Stimulated activated CD4-positive, alpha-beta T cell treated with anti-CD3 and anti-CD28 coated beads, Interleukin-15, amount 100 ng/mL, for 1 hour (primary cell): Measurements from ENCODE around the gene KRTAP16-1.
A peak's percentile ranks its signal among the peaks of the same experiment; 100 is the strongest.
"Not testable (repeated sequence)": the region's sequence is repeated elsewhere in the genome, so short reads cannot be mapped to it uniquely, and the experiment has no call there.

ENCODE experiments used
- DNase-seq, 2 donors: peaks; one replicate each; pipeline ENCODE4 v3.0.0-alpha.2; 2020; ENCODE audit warnings: low read depth in 1 of 2, low spot score in 1 of 2

KRTAP16-1 gene

GRCh38 chr17:41308918-41309359 lies at the start of gene KRTAP16-1:
TSS of gene KRTAP16-1 (minus strand) at chr17:41309309. CDS start at chr17:41309253, 56 bp downstream.
- DNase-seq = peak in 1 of 2 donors; percentile 40

- DNase-seq = no peak
These were observed 45.4 kb upstream of the KRTAP16-1 start for GRCh38 chr17:41354536-41354935.

DNA sequence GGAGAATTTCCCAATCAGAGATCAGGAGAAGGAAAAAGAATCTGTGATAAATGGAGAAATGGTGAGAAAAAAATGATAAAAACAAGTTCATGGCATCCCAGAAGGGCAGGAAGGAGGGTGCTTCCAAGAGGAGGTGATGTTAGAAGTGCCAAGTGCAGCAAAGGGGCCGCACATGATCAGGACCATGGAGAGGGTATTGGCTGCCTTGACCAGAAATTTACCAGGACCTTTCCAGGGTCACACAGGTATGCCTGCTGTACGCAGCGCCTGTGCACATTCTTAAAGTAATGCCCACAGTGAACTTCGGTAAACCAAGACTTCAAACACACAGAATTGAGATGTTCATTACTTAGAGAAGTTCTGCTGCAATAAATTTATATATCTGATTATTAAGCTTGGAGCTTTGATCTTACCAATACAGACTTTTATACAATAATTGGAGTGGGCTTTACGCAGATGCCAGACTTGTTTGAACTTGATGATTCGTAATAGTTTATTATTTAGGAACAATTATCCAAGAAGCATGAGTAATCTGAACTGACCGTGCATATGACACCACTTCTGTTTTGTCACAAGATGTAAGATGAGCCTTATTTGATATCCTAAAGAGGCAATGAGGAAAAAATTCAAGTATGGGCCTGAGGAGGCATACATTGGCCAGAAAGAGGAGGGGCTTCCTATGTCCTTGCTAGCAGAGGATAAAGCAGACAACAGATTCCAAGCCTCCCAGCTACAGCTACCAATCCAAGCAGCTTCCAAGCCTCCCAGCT lies 43.7 kb upstream of the KRTAP16-1 start:
- DNase-seq = no peak

DNA sequence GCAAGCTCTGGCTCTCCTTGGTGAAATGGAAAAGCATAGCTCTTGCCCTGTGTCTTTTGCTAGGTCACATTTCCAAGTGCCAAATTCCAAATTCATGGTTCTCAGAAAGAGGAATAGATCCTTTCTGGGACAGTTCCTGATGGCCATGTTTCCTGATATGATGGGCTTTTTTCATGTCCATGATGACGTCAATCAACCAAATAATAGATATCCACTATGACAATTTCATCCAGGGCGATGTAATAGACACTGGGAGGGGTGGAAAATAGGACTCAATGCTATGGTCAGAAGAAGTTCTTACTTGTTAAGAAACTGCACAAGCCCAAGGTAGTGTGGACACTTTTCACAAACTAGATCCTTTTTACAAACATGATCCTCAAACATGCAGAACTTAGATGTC lies 42.1 kb upstream of the KRTAP16-1 start:
- DNase-seq = no peak

DNA sequence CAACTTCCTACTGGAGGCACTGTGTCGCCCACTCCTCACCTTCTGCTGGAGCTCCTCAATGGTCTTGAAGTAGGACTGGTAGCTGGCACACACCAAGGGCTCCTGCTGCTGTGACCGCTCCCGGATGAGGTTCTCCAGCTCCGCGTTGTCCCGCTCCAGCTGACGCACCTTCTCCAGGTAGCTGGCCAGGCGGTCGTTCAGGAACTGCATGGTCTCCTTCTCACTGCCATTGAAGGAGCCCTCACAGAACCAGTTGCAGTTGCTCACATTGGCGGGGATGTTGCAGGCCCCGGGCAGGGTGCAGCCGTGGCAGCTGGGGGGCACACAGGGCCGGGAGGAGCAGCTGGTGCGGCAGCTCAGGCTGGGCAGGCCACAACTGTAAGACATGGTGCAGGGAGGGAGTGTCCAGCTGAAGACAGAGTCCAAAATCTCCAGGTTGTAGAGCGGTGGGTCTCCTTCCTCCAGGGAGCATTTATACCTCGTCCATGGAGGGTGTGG lies 41.3 kb upstream of the KRTAP16-1 start, which contains the start of gene KRT33A:
Gene KRT33A (minus strand): TSS at position 448 of the 498 bp plus-strand sequence. CDS start 61 bp downstream, at position 387.
- DNase-seq = not testable (repeated sequence)

DNA sequence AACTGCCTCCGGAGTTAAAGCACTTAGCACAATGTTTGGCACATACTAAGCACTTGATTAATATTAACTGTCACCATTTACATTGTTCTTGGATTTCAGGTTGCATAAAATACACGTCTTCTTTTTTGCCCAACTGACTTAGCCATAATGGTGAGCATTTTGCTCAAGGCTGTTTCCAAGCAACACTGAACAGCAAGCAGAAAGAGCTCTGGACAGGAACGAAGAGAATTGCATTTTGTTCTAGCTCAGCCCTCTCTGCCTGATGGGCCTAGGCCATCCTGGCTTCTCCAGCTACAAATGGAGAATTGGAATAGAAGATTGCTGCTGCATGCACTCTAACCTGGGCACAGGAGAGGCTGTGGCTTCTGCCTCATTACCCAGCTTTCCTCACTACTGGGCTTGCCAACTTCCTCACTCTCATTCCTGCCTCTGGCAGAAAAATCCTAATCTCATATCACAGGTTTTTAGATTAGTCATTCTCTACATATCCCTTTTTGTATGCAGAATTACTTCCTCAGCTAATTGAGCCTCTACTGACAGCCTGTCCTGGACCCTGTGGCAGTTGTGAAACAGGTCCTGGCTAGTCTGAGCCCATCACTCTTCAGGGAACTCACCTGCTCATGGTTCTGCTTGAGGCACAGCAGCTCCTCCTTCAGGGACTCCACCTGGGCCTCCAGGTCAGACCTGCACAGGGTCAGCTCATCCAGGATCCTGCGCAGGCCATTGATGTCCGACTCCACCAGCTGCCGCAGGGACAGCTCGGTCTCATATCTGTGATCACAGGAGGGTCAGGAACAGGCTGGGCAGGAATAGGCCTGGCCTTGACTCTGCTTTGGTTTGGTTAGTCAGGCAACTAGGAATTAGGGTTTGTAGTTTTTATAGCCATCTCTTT lies 39.0 kb upstream of the KRTAP16-1 start:
- DNase-seq = no peak

- DNase-seq = not testable (repeated sequence)
These were observed 37.3 kb upstream of the KRTAP16-1 start for GRCh38 chr17:41346421-41346820.

DNA sequence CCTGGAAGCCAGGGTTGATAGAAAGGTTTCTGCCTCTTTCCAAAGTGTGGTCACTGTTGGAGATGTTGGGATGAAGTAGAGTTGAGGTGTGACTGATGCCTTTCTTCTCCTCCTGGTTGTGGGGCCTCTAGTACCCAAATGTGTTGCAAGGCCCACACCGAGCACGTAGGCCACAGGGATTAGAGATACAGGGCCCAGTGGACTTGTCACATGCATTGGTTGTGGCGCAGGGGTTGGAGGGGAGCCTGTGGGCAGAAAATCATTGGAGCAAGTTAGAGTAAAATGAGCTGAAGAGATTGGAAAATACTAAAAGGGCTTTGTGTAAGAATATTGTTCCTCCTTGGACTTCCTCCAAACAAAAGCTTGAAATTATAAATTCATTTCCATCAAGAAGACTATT lies 36.9 kb upstream of the KRTAP16-1 start:
- DNase-seq = no peak

DNA sequence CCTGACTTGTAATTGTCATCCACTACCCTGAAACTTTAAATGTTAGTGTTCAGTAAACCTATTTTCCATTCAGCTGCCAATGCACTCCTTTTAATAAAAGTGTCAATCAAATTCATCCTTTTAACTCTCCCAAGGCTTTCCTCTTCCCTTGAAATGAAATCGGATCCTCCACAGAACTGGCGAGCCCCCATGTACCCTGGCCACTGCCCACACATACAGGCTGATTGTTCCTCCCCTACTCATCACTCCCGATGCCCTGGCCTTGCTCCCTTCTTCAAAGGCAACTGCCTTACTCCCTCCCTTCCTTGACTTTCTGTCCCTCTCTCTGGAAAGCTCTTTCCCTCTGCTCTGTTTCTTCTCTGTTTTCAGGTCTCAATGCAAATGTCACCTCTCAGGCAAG lies 33.9 kb upstream of the KRTAP16-1 start:
- no peak for DNase-seq

DNA sequence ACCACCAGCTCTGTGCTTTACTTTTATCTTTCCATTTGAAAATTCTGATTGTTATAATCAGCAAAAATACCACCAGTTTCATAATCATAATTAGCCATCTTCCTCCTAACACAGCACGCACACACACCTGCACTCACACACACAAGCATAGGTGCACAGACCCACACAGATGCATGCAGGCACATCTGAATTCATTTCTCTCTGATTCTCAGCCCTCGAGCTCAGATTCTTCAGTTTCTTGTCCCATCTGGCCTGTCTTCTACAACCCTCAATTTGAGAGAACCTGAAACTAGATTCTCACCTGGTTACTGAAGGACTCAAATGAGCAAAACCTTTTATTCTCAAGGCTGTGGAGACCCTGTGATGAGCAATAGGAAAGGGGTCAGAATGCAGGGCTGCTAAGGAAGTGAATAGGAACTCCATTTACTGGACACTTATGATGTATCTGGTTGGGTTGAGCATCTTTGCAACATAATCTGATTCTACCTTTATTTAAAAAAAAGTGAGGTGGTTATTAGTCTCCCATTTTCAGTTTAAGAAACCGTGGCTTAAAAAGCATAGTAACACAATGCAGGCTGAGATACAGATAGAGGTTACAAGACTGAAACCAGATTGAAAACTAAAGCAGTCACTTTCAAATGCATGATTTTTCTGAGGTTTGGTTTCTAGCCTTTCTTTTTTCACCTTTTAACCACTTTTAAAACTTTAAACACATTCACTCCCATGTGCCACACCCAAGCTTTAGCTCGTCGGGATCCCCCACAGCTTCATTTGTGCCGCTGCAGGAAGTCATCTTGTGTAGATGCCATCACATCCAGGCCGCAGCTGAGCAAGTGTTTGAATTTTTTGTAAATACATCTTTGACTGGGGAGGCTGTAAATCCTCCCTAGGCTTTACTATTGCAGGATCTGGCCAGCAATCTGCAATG lies 32.1 kb upstream of the KRTAP16-1 start:
- no peak for DNase-seq

DNA sequence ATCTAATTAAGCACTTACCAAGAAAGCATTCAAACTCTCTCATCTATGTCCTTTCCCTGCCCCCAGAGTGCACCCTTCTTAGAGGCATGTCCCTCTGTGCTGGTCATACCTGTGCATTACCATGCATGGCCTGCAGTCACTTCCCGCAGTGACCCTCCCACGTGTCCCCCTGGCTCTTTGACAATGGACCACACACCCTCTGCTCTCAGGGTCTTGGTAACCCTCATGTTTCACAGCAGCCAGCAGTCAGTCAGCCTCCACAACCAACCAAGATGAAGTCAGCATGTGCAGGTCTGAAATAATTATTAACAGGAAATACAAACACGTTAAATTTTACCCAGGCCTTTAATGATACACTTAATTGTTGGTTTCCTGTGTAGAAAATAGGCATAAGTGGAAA lies 31.4 kb upstream of the KRTAP16-1 start:
- no peak for DNase-seq

- DNase-seq = no peak
These were observed 30.6 kb upstream of the KRTAP16-1 start for GRCh38 chr17:41339571-41340172.

DNA sequence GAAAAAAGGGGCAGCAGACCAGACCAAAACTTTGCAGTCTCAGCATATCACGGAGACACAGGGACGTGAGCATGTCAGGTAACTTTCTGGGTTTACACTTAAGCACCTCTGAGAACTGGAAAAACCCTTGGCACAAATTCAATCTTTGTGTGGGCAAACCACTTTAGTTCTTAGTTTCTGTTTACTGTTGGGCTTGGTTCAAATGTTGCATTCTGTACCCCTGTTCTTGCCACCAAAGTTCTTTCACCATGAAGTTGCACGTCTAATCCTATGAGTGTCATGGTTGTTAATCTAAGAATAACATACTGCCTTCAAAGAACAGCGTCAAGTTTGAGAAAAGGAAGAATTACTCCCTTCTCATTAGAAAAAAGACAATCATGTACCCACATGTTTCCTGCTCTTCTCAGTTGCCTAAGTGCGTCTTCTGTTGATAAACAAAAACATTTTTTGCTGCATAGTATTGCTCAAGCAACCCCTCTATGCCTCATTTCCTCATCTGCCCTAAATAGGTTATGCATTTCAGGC lies 29.9 kb upstream of the KRTAP16-1 start:
- DNase-seq = no peak

GRCh38 chr17:41335747-41336146 lies 26.6 kb upstream of the KRTAP16-1 start:
- no peak for DNase-seq

DNA sequence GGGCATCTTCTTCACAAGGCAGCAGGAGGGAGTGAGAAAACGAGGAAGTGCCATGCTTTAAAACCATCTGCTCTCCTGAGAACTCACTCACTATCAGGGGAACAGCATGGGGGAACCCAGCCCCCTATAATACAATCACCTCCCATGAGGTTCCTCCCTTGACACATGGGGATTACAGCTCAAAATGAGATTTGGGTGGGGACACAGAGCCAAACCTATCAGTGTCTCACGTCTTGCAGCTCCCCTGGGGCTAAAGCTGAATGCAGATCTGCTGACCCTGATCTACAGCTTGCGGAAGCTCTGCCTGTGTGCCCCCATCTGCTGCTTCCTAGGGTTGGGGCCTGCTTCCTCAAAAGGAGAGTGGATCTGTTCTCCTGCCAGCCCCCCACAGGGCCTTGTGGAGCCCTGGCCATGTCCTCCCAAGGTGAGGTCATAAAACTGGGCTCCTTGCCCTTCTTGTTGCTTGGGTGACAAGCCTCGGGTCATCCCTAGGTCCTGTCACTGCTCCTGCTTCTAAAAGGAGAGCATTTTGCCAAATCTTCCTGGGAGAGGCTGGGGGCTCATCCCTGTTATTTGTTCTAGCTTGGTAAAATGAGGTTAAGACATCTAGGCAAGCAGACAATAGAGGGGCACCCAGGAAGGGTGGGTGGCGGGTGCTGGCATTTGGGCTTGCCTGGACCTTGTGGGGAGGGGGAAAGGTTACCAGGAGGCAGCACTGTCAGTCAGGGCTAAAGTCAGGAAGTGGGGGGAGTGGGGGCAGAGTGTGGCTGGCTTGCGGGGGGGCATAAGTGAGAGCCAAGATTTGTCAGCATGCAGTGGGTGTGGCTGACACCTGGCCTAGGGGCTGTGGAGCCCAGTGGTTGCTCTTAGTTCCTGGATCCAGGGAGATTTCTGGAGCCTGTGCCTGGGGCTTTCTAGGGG lies 25.5 kb upstream of the KRTAP16-1 start:
- no peak for DNase-seq

DNA sequence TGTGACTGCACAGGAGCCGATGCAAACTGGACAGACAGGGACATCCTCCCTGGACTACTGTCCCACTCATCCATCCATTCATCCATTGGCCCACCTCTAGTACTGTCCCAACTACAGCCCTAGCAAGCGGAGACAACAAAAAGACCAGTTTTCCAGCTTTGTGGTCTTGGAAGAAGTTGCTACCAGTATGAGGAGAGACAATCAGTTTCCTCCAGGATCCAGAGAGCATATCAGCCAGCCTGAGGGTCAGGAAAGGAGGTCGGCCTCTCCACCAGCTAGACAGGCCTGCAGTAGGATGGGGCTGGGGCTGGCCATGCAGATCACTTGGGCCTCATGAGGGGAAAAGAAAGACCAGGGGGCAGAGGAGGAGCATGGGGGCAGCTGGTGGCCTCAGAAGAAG lies 24.7 kb upstream of the KRTAP16-1 start:
- no peak for DNase-seq

GRCh38 chr17:41333098-41333497 lies 24.0 kb upstream of the KRTAP16-1 start:
- no peak for DNase-seq

GRCh38 chr17:41332239-41332638 lies 23.1 kb upstream of the KRTAP16-1 start:
- DNase-seq = no peak

DNA sequence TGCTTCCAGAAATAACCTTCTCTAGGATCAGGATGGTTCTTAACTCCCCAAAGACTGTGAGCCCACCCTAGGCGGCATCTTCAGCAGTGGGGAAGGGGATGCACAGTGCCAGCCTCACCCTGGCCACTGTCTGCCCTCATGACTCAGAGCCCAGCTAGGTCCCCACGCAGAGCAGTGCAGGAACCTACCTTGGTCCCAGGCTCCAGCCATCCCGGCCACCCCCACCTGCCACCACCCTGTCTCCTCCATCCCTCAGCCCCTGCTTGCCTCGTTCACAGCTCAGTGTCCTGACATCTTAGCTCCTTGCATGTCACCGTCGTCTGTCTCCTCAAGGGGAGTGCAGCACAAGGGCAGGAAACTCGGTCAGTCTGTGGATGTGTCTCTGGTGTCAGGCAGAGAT lies 22.5 kb upstream of the KRTAP16-1 start:
- no peak for DNase-seq
